Measurements from ENCODE around the gene ARHGAP26.

DNA sequence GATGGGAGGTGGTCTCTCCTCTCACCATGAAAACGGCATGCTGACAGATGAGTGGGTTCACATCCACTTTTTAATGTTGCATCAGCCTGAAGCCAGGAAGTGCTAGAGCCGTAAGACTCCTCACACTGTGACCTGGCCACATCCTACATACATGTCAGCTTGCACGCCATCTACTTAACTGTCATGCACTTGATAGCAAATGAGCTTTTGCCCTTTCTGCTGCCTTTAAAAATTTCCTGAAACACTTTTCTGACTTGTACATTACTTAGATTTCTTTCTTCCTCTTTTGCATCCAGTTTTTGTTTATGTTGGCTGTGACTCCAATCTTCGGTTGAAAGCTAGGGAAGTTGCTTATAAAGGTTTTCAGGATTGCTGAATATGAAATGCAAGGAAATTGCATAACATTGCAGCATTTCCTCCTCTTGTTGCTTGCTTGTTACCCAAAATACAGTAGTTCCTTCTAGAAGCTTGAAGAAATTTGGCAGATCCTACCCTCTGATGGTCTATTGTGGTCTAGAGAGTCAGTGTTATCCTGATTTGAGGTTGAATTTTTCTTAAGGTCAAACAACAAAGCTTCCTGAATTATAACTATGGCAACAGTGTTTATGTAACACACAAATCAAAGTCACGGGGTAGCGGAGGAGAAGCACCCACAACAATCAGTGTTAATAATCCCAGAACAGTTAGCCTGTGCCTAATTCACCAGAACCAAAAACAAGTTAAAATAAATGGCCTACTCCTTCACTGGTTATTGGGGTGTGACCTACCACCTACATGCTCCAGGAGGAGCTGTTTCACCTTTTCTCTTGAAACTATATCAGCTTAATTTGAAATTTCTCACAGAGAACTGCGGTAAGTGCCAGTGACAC, 232.5 kb downstream of the ARHGAP26 start:
- TF ChIP-seq, protein P1, sequence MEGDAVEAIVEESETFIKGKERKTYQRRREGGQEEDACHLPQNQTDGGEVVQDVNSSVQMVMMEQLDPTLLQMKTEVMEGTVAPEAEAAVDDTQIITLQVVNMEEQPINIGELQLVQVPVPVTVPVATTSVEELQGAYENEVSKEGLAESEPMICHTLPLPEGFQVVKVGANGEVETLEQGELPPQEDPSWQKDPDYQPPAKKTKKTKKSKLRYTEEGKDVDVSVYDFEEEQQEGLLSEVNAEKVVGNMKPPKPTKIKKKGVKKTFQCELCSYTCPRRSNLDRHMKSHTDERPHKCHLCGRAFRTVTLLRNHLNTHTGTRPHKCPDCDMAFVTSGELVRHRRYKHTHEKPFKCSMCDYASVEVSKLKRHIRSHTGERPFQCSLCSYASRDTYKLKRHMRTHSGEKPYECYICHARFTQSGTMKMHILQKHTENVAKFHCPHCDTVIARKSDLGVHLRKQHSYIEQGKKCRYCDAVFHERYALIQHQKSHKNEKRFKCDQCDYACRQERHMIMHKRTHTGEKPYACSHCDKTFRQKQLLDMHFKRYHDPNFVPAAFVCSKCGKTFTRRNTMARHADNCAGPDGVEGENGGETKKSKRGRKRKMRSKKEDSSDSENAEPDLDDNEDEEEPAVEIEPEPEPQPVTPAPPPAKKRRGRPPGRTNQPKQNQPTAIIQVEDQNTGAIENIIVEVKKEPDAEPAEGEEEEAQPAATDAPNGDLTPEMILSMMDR (optimal IDR thresholded peaks at IDR 0.05 in 1 of 3, IDR thresholded peaks at IDR 0.05 in 1 of 3, conservative IDR thresholded peaks at IDR 0.05 in 1 of 3; ENCODE audit: extremely low read depth in 1 of 3, insufficient read depth in 2 of 3, low read length in 3 of 3): peak; percentile 56 to 73 (median 61)
- no peak for TF ChIP-seq EZH2 (IDR thresholded peaks at IDR 0.05; ENCODE audit: low read length)

Measured in keratinocyte (primary cell).